DND-41 (cell line): ENCODE data around the gene FOXL1.

ENCODE experiments used
- EZH2 ChIP-seq: IDR thresholded peaks from 3 replicates; pipeline ENCODE4 v1.6.1; 2012; ENCODE audit warnings: borderline replicate concordance, low read depth, mild to moderate bottlenecking, moderate library complexity, low read length, inconsistent platforms; ENCODE audit not compliant: severe bottlenecking
- TF ChIP-seq, protein P1 (sequence below): IDR thresholded peaks from 2 replicates; pipeline ENCODE4 v1.5.1; 2012; ENCODE audit warnings: borderline replicate concordance, low read length, moderate library complexity, mild to moderate bottlenecking; ENCODE audit not compliant: poor library complexity, severe bottlenecking; ENCODE audit errors: extremely low read depth

DNA sequence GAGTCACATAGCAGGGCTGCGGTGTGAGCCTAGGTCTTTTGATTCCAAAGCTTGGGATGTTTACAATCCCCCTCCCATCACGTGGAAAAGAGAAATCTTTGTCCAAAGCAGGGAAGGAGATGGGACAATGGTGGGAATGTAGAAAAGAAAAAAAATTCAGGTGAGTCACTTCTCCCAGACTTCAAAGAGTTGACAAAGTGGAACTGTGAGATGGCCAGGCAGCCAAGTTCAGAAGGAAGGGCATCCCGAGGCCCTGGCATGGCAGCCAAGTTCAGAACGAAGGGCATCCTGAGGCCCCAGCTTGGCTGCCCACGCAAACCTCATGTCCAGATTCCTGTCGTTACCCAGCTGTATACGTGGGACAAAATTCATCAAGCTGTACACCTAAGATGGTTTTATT lies 47.5 kb downstream of the FOXL1 start:
- TF ChIP-seq, protein P1, sequence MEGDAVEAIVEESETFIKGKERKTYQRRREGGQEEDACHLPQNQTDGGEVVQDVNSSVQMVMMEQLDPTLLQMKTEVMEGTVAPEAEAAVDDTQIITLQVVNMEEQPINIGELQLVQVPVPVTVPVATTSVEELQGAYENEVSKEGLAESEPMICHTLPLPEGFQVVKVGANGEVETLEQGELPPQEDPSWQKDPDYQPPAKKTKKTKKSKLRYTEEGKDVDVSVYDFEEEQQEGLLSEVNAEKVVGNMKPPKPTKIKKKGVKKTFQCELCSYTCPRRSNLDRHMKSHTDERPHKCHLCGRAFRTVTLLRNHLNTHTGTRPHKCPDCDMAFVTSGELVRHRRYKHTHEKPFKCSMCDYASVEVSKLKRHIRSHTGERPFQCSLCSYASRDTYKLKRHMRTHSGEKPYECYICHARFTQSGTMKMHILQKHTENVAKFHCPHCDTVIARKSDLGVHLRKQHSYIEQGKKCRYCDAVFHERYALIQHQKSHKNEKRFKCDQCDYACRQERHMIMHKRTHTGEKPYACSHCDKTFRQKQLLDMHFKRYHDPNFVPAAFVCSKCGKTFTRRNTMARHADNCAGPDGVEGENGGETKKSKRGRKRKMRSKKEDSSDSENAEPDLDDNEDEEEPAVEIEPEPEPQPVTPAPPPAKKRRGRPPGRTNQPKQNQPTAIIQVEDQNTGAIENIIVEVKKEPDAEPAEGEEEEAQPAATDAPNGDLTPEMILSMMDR, result no peak
- no peak for TF ChIP-seq EZH2
